Progenitor cell of endocrine pancreas (in vitro differentiated cells): ENCODE measurements around the gene ITGB2. TPM values are rescaled to one million over a fixed set of nuclear protein-coding genes. Genes with fewer than 3 reads are reported as not detected.

Source experiments
- DNase-seq: peaks from one replicate; pipeline ENCODE4 v3.0.0; 2021; ENCODE audit warnings: low spot score; ENCODE audit not compliant: unreplicated experiment
- H3K27ac Mint-ChIP-seq: 2 replicates; pipeline ENCODE4 v1.8.0; 2021; ENCODE audit warnings: mild to moderate bottlenecking, moderate library complexity, mixed read lengths
- H3K27me3 Mint-ChIP-seq: 2 replicates; pipeline ENCODE4 v1.8.0; 2021; ENCODE audit warnings: mixed read lengths
- H3K36me3 Mint-ChIP-seq: 2 replicates; pipeline ENCODE4 v1.8.0; 2022; ENCODE audit warnings: mixed read lengths; ENCODE audit not compliant: insufficient read depth
- H3K4me1 Mint-ChIP-seq: 2 replicates; pipeline ENCODE4 v1.8.0; 2021; ENCODE audit warnings: low read depth, mixed read lengths
- H3K4me3 Mint-ChIP-seq: 2 replicates; pipeline ENCODE4 v1.8.0; 2021; ENCODE audit warnings: low read depth, mild to moderate bottlenecking, moderate library complexity, mixed read lengths
- H3K9me3 Mint-ChIP-seq: 2 replicates; pipeline ENCODE4 v1.8.0; 2021; ENCODE audit warnings: low read depth, mixed read lengths
- total RNA-seq: library from RNA; stranded (reverse); gene quantifications from 2 replicates; pipeline ENCODE4 v1.2.1, GENCODE V29; 2021
- TF ChIP-seq, protein P1 (sequence below): fragments of 200-600 bp; sonication (generic); IDR thresholded peaks from one replicate; pipeline ENCODE4 v1.5.0; 2021; ENCODE audit warnings: antibody characterized with exemption, mild to moderate bottlenecking; ENCODE audit not compliant: unreplicated experiment

The ITGB2 gene
- total RNA-seq, 1 donor from 2014 or later: 0.41 TPM

DNA sequence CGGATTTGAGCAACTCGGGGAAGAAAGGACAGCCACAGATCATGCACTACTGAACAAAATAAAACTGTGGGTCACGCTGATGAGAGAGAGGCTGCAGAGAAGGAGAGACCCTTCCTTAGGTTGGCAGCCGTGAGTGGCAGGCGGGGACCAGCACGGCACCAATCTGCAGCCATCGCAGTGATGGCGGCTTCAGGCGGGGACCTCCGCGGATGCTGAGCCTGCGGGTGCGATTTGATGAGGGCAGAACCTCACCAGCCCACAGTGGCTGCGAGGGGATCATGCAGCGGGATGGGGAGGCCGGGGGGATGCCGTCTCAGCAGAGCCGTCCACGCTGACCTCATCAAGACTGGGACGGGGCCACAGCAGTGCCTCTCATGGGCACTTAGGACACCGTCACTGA, 11.8 kb downstream of the ITGB2 start:
- H3K36me3 Mint-ChIP-seq: no peaks in the 10 kb centered on the region
- H3K9me3 Mint-ChIP-seq: no peaks in the 10 kb centered on the region
- no peaks in the 10 kb centered on the region for H3K4me1 Mint-ChIP-seq
- no peak overlapping the region for H3K27ac Mint-ChIP-seq
- peaks cover 22% of the 10 kb centered on the region for H3K27me3 Mint-ChIP-seq
- no peak overlapping the region for H3K4me3 Mint-ChIP-seq
- no peak for DNase-seq
- TF ChIP-seq, protein P1, sequence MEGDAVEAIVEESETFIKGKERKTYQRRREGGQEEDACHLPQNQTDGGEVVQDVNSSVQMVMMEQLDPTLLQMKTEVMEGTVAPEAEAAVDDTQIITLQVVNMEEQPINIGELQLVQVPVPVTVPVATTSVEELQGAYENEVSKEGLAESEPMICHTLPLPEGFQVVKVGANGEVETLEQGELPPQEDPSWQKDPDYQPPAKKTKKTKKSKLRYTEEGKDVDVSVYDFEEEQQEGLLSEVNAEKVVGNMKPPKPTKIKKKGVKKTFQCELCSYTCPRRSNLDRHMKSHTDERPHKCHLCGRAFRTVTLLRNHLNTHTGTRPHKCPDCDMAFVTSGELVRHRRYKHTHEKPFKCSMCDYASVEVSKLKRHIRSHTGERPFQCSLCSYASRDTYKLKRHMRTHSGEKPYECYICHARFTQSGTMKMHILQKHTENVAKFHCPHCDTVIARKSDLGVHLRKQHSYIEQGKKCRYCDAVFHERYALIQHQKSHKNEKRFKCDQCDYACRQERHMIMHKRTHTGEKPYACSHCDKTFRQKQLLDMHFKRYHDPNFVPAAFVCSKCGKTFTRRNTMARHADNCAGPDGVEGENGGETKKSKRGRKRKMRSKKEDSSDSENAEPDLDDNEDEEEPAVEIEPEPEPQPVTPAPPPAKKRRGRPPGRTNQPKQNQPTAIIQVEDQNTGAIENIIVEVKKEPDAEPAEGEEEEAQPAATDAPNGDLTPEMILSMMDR: no peak

DNA sequence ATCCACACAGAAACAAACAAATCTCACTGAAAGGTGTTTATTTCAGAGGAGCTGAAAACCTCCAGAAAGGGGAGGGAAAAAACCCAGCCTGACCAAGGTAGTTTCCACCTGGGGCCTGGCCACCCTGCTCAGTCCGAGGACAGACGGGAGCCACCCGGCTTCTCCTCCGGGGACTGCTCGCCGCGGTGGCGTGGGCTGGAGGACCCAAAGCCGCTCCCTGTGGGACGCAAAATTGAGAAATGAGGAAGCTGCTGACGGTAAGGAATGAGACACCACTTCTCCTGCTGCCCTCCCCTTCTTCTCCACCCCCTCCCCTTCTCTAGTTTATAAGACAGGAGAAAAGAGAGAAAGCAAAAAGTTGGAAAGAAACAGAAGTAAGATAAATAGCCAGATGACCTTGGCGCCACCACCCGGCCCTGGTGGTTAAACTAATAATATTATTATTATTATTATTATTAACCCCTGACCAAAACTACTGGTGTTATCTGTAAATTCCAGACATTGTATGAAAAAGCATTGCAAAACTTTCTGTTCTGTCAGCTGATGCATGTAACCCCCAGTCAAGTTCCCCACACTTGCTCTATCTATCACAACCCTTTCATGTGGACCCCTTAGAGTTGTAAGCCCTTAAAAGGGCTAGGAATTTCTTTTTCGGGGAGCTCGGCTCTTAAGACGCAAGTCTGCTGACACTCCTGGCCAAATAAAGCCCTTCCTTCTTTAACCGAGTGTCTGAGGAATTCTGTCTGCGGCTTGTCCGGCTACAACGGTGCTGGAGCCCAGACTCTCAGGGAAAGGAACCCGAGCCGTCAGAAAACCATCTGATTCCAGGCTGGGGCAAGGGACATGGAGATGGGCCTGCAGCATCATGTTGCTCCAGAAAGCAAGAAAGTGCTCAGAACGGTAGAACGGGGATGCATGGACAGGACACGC, 12.5 kb downstream of the ITGB2 start:
- Mint-ChIP-seq H3K4me1 (no peaks in the 10 kb centered on the region), H3K36me3 (no peaks in the 10 kb centered on the region), H3K27me3 (peaks cover 22% of the 10 kb centered on the region), H3K9me3 (no peaks in the 10 kb centered on the region), H3K4me3 (no peak overlapping the region), H3K27ac (no peak overlapping the region)
- DNase-seq: no peak
- TF ChIP-seq, protein P1: no peak

GRCh38 chr21:44907225-44907965, 13.3 kb downstream of the ITGB2 start:
- no peak overlapping the region for H3K27ac Mint-ChIP-seq
- peaks cover 22% of the 10 kb centered on the region for H3K27me3 Mint-ChIP-seq
- H3K9me3 Mint-ChIP-seq: no peaks in the 10 kb centered on the region
- H3K4me3 Mint-ChIP-seq: no peak overlapping the region
- no peak for DNase-seq
- TF ChIP-seq, protein P1: no peak
- no peaks in the 10 kb centered on the region for H3K4me1 Mint-ChIP-seq
- H3K36me3 Mint-ChIP-seq: no peaks in the 10 kb centered on the region

- no peaks in the 10 kb centered on the region for H3K9me3 Mint-ChIP-seq
- H3K4me1 Mint-ChIP-seq: no peaks in the 10 kb centered on the region
- H3K36me3 Mint-ChIP-seq: no peaks in the 10 kb centered on the region
- TF ChIP-seq, protein P1: no peak
- H3K27me3 Mint-ChIP-seq: peaks cover 22% of the 10 kb centered on the region
- no peak overlapping the region for H3K4me3 Mint-ChIP-seq
- no peak overlapping the region for H3K27ac Mint-ChIP-seq
- no peak for DNase-seq
Measured at GRCh38 chr21:44905728-44906090, 15.0 kb downstream of the ITGB2 start.

DNA sequence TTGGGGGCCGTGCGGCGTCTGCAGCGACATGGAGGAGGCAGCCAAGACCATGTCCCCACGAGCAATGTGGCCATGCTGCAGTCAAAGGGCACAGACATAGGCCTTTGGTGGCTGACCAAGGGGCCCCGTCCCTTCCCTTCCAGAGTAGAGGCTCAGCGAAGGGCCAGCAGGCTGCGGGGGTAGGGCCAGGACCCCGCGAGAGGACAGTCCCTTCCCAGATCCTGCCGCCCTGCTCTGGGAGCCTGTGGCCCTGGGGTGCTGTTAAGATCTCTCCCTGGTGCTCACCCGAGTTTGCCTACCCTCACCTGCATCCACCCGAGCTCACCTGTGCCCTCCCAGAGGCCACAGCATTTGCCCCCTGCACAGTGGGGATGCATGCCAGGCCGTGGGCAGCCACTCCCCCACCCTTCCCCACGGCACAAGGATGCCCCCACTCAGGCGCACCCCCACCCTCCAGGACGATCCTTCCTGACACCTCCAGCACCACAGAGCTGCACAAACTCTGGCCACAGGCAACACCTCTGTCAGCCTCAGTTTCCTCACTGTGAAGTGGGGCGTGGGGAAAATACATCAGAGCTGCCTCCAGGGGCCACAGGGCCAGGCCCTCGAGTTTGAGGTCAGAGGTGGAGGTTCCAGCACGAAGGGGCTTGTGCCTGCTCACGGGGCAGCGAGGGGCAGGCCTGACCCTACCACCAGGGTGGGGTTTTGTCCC, 15.5 kb downstream of the ITGB2 start:
- Mint-ChIP-seq H3K36me3 (no peaks in the 10 kb centered on the region), H3K27ac (no peak overlapping the region), H3K9me3 (no peaks in the 10 kb centered on the region), H3K4me1 (no peaks in the 10 kb centered on the region), H3K27me3 (peaks cover 22% of the 10 kb centered on the region), H3K4me3 (no peak overlapping the region)
- TF ChIP-seq, protein P1: no peak
- DNase-seq: no peak
